ENCODE measurements around the gene FAF2.
A peak's percentile ranks its signal among the peaks of the same experiment; 100 is the strongest.

DNA sequence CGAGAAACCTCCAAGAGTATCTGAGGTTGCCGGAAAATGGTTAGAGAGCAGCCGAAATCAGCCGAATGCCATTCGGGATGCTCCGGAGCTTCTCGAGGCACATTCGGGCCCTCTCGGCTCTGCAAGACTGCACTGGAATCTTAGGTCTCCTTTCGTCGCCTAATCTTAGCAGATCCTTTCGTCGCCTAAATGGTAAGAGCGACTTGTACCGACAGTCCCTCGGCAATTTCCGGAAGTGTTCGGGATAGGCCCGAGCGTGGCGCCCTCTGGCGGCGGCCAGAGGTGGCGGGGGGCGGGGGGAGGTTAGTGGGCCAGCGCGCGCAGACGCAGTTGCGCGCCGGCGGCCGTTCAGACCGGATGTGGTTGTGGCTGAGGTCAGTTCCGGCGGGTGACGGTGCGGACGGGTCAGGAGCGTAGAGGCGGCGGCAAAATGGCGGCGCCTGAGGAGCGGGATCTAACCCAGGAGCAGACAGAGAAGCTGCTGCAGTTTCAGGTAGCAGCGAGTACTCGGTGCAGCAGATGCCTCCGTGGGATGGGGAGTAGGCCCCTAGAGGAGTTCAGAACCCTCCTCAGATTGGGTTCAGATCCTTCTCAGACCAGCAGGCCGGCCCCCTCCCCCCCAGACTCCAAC is at the start of gene FAF2:
- TF ChIP-seq, protein P1, sequence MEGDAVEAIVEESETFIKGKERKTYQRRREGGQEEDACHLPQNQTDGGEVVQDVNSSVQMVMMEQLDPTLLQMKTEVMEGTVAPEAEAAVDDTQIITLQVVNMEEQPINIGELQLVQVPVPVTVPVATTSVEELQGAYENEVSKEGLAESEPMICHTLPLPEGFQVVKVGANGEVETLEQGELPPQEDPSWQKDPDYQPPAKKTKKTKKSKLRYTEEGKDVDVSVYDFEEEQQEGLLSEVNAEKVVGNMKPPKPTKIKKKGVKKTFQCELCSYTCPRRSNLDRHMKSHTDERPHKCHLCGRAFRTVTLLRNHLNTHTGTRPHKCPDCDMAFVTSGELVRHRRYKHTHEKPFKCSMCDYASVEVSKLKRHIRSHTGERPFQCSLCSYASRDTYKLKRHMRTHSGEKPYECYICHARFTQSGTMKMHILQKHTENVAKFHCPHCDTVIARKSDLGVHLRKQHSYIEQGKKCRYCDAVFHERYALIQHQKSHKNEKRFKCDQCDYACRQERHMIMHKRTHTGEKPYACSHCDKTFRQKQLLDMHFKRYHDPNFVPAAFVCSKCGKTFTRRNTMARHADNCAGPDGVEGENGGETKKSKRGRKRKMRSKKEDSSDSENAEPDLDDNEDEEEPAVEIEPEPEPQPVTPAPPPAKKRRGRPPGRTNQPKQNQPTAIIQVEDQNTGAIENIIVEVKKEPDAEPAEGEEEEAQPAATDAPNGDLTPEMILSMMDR (IDR thresholded peaks at IDR 0.05; ENCODE audit: low read depth, low read length, missing input control) = peak; percentile 99
- TF ChIP-seq TAF1 (conservative IDR thresholded peaks at IDR 0.05) (peak; percentile 34), JUND (IDR thresholded peaks at IDR 0.05) (peak in 1 of 2 donors; percentile 41), SP1 (IDR thresholded peaks at IDR 0.05) (peak; percentile 48), FOXA1 (IDR thresholded peaks at IDR 0.05) (peak; percentile 73), RAD21 (IDR thresholded peaks at IDR 0.05) (peak; percentile 72 to 73)
- TF ChIP-seq, protein P2, sequence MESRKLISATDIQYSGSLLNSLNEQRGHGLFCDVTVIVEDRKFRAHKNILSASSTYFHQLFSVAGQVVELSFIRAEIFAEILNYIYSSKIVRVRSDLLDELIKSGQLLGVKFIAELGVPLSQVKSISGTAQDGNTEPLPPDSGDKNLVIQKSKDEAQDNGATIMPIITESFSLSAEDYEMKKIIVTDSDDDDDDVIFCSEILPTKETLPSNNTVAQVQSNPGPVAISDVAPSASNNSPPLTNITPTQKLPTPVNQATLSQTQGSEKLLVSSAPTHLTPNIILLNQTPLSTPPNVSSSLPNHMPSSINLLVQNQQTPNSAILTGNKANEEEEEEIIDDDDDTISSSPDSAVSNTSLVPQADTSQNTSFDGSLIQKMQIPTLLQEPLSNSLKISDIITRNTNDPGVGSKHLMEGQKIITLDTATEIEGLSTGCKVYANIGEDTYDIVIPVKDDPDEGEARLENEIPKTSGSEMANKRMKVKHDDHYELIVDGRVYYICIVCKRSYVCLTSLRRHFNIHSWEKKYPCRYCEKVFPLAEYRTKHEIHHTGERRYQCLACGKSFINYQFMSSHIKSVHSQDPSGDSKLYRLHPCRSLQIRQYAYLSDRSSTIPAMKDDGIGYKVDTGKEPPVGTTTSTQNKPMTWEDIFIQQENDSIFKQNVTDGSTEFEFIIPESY (IDR thresholded peaks at IDR 0.05) = peak; percentile 60
- TF ChIP-seq, protein P3, sequence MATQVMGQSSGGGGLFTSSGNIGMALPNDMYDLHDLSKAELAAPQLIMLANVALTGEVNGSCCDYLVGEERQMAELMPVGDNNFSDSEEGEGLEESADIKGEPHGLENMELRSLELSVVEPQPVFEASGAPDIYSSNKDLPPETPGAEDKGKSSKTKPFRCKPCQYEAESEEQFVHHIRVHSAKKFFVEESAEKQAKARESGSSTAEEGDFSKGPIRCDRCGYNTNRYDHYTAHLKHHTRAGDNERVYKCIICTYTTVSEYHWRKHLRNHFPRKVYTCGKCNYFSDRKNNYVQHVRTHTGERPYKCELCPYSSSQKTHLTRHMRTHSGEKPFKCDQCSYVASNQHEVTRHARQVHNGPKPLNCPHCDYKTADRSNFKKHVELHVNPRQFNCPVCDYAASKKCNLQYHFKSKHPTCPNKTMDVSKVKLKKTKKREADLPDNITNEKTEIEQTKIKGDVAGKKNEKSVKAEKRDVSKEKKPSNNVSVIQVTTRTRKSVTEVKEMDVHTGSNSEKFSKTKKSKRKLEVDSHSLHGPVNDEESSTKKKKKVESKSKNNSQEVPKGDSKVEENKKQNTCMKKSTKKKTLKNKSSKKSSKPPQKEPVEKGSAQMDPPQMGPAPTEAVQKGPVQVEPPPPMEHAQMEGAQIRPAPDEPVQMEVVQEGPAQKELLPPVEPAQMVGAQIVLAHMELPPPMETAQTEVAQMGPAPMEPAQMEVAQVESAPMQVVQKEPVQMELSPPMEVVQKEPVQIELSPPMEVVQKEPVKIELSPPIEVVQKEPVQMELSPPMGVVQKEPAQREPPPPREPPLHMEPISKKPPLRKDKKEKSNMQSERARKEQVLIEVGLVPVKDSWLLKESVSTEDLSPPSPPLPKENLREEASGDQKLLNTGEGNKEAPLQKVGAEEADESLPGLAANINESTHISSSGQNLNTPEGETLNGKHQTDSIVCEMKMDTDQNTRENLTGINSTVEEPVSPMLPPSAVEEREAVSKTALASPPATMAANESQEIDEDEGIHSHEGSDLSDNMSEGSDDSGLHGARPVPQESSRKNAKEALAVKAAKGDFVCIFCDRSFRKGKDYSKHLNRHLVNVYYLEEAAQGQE (IDR thresholded peaks at IDR 0.05) = peak; percentile 73
- TF ChIP-seq, protein P4, sequence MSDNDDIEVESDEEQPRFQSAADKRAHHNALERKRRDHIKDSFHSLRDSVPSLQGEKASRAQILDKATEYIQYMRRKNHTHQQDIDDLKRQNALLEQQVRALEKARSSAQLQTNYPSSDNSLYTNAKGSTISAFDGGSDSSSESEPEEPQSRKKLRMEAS (IDR thresholded peaks at IDR 0.05) = no peak

All from liver (tissue), 3 donors.